ENCODE measurements around the gene POP5.
"Not testable (repeated sequence)": the region's sequence is repeated elsewhere in the genome, so short reads cannot be mapped to it uniquely, and the experiment has no call there.

Gene POP5

GRCh38 chr12:120536064-120536791 lies 45.0 kb downstream of the POP5 start:
- ATAC-seq (no peak), DNase-seq (peak; percentile 24)

- DNase-seq (peak; percentile 59), ATAC-seq (peak; percentile 75)
Observed at GRCh38 chr12:120534703-120535655, 46.2 kb downstream of the POP5 start.

GRCh38 chr12:120534203-120534702 lies 46.9 kb downstream of the POP5 start, which contains the start of gene RNF10:
Gene RNF10, plus strand, starts transcription at chr12:120534356. Its CDS starts 456 bp downstream, at chr12:120534812.
- ATAC-seq (peak; percentile 78), DNase-seq (peak; percentile 75)

- no peak for DNase-seq
- no peak for ATAC-seq
Observed at GRCh38 chr12:120532701-120533238, 48.4 kb downstream of the POP5 start.

- not testable (repeated sequence) for ATAC-seq
Observed at GRCh38 chr12:120530418-120530761, 50.8 kb downstream of the POP5 start.

GRCh38 chr12:120529641-120530417 lies 51.4 kb downstream of the POP5 start:
- DNase-seq (peak; percentile 23), ATAC-seq (no peak)

More at GRCh38 chr12:120530418-120530761, 50.8 kb downstream of the POP5 start:
- not testable (repeated sequence) for DNase-seq

- ATAC-seq (peak; percentile 96), DNase-seq (peak; percentile 89)
Observed at GRCh38 chr12:120528861-120529525, 52.2 kb downstream of the POP5 start, which contains the start of gene COQ5. Gene COQ5, minus strand, starts transcription at chr12:120529158. Its CDS starts 17 bp downstream, at chr12:120529141.

Data from stimulated activated naive CD8-positive, alpha-beta T cell treated with anti-CD3 and anti-CD28 coated beads, Interleukin-15, Interleukin-2, amounts not matched to agents 100 U/mL and 50 U/mL, for 24 hours (primary cell).